Measurements from ENCODE around the gene TRUB2. TPM values are rescaled to one million over a fixed set of nuclear protein-coding genes. Genes with fewer than 3 reads are reported as not detected.

TRUB2 gene
- total RNA-seq, 1 experiment from 2014 or later, result 33.2 TPM

DNA sequence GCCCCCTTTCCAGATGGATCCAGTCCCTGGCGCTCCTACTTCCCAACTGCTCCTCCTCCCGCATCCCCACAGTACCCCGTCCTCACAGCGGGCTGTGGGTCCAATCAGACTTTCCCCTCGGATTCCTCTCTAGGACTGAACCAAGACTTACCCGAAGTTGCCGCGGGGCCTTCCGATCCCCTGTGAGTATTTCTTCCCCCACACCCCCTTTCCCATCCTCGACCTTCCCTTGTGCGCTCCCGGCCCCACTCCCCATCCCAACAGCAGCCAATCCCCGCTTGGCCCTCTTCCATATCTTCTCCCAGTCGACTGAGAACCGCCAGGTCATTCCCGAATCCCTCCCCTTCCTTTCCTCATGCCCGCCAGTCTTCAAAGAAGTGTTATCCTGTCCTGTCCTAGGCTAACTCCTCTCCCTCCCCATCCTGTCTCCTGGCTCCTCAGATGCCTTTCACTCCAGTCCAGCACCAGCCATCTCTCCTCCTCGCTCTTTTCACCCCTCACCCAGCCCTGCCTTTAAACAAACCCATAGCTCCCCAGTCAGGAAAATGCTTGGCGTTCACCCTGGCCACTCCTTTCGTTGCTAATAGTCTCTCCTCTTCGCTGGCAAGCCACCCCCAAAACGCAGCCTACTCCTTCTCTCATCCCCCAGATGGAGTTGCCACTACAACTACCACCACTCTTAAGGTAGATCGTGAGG, 45.5 kb downstream of the TRUB2 start (continued):
- TF ChIP-seq, protein P1, sequence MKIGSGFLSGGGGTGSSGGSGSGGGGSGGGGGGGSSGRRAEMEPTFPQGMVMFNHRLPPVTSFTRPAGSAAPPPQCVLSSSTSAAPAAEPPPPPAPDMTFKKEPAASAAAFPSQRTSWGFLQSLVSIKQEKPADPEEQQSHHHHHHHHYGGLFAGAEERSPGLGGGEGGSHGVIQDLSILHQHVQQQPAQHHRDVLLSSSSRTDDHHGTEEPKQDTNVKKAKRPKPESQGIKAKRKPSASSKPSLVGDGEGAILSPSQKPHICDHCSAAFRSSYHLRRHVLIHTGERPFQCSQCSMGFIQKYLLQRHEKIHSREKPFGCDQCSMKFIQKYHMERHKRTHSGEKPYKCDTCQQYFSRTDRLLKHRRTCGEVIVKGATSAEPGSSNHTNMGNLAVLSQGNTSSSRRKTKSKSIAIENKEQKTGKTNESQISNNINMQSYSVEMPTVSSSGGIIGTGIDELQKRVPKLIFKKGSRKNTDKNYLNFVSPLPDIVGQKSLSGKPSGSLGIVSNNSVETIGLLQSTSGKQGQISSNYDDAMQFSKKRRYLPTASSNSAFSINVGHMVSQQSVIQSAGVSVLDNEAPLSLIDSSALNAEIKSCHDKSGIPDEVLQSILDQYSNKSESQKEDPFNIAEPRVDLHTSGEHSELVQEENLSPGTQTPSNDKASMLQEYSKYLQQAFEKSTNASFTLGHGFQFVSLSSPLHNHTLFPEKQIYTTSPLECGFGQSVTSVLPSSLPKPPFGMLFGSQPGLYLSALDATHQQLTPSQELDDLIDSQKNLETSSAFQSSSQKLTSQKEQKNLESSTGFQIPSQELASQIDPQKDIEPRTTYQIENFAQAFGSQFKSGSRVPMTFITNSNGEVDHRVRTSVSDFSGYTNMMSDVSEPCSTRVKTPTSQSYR (CRISPR knock-in tag; IDR thresholded peaks at IDR 0.05), result no peak
- TF ChIP-seq, protein P2, sequence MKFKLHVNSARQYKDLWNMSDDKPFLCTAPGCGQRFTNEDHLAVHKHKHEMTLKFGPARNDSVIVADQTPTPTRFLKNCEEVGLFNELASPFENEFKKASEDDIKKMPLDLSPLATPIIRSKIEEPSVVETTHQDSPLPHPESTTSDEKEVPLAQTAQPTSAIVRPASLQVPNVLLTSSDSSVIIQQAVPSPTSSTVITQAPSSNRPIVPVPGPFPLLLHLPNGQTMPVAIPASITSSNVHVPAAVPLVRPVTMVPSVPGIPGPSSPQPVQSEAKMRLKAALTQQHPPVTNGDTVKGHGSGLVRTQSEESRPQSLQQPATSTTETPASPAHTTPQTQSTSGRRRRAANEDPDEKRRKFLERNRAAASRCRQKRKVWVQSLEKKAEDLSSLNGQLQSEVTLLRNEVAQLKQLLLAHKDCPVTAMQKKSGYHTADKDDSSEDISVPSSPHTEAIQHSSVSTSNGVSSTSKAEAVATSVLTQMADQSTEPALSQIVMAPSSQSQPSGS (CRISPR knock-in tag; IDR thresholded peaks at IDR 0.05; ENCODE audit: borderline replicate concordance, low read depth), result no peak

DNA sequence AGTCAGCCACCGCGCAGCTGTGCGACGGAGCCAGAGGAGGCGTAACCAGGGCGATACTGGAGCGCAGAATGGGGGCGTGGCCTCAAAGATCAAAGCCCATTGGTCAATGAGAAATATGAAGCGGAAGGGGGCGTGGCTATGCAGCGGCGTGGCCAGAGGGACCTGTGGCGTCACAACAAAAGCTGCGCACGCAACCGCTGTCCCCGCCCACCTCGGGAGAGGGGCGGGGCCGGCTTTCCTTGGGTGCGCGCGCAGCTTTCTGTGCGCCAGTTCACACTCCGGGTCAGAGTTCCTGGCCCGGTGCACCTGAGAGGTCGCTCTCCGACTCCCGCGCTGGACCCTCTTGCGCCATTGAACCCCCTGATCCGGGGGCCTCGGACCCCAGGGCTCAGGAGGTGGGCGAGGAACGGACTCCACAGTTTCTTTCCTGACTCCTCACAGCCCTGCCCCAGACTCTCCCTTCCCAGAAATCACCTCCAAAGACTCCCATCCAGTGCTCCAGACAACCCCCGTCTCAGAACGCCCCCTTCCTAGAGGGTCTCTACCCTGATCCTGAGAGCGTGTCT, 46.2 kb downstream of the TRUB2 start, which contains the start of gene SWI5:
Gene SWI5, plus strand, starts transcription at position 269 of the 566 bp plus-strand sequence.
- peak within 1 kb of the TSS; percentile 92 for H3K4me3 Mint-ChIP-seq
- H3K27ac Mint-ChIP-seq, result peak within 1 kb of the TSS; percentile 97
- H3K9me3 Mint-ChIP-seq, result no peaks in the 10 kb centered on the region
- POLR2A ChIA-PET, result interaction anchor here (0.6 to 1.0 kb wide), 12 partner anchors 19 to 180 kb away, joined by 3 to 10 read pairs (median 4); partner anchors contain the start of gene ODF2
- H3K36me3 Mint-ChIP-seq, result peaks cover 12% of the 10 kb centered on the region
- H3K4me1 Mint-ChIP-seq, result peaks cover 14% of the 10 kb centered on the region
- DNase-seq (ENCODE audit: low spot score) (peak; percentile 100), ATAC-seq (peak; percentile 91)
- H3K27me3 Mint-ChIP-seq (ENCODE audit: low read depth), result no peaks in the 10 kb centered on the region; the same call in 1 of the 2 replicates
- CTCF ChIA-PET, result interaction anchor here (0.5 to 3.2 kb wide), 18 partner anchors 13 to 752 kb away, joined by 3 to 25 read pairs (median 6); partner anchors contain the start of genes CERCAM and SH3GLB2
- TF ChIP-seq, protein P3, sequence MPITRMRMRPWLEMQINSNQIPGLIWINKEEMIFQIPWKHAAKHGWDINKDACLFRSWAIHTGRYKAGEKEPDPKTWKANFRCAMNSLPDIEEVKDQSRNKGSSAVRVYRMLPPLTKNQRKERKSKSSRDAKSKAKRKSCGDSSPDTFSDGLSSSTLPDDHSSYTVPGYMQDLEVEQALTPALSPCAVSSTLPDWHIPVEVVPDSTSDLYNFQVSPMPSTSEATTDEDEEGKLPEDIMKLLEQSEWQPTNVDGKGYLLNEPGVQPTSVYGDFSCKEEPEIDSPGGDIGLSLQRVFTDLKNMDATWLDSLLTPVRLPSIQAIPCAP (CRISPR knock-in tag; IDR thresholded peaks at IDR 0.05), result 0 out of 2 replicates have a peak, but pooled peaks have one; percentile 21
- TF ChIP-seq, protein P4, sequence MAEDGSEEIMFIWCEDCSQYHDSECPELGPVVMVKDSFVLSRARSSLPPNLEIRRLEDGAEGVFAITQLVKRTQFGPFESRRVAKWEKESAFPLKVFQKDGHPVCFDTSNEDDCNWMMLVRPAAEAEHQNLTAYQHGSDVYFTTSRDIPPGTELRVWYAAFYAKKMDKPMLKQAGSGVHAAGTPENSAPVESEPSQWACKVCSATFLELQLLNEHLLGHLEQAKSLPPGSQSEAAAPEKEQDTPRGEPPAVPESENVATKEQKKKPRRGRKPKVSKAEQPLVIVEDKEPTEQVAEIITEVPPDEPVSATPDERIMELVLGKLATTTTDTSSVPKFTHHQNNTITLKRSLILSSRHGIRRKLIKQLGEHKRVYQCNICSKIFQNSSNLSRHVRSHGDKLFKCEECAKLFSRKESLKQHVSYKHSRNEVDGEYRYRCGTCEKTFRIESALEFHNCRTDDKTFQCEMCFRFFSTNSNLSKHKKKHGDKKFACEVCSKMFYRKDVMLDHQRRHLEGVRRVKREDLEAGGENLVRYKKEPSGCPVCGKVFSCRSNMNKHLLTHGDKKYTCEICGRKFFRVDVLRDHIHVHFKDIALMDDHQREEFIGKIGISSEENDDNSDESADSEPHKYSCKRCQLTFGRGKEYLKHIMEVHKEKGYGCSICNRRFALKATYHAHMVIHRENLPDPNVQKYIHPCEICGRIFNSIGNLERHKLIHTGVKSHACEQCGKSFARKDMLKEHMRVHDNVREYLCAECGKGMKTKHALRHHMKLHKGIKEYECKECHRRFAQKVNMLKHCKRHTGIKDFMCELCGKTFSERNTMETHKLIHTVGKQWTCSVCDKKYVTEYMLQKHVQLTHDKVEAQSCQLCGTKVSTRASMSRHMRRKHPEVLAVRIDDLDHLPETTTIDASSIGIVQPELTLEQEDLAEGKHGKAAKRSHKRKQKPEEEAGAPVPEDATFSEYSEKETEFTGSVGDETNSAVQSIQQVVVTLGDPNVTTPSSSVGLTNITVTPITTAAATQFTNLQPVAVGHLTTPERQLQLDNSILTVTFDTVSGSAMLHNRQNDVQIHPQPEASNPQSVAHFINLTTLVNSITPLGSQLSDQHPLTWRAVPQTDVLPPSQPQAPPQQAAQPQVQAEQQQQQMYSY (CRISPR knock-in tag; IDR thresholded peaks at IDR 0.05), result no peak
- TF ChIP-seq RORB (CRISPR knock-in tag; IDR thresholded peaks at IDR 0.05) (no peak), TEAD4 (CRISPR knock-in tag; IDR thresholded peaks at IDR 0.05) (no peak), FOXK1 (CRISPR knock-in tag; IDR thresholded peaks at IDR 0.05) (peak; percentile 65; the same call in 1 of the 2 replicates), TEAD1 (CRISPR knock-in tag; IDR thresholded peaks at IDR 0.05) (peak; percentile 50; the same call in 1 of the 2 replicates), SP1 (CRISPR knock-in tag; conservative IDR thresholded peaks at IDR 0.05) (peak; percentile 90), CREB1 (CRISPR knock-in tag; IDR thresholded peaks at IDR 0.05) (0 out of 2 replicates have a peak, but pooled peaks have one; percentile 45), CREM (CRISPR knock-in tag; IDR thresholded peaks at IDR 0.05) (peak; percentile 72), ETV6 (CRISPR knock-in tag; IDR thresholded peaks at IDR 0.05) (0 out of 2 replicates have a peak, but pooled peaks have one; percentile 57), ZNF317 (CRISPR knock-in tag; IDR thresholded peaks at IDR 0.05; ENCODE audit: borderline replicate concordance, low read depth) (no peak)
- TF ChIP-seq, protein P5, sequence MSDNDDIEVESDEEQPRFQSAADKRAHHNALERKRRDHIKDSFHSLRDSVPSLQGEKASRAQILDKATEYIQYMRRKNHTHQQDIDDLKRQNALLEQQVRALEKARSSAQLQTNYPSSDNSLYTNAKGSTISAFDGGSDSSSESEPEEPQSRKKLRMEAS (CRISPR knock-in tag; IDR thresholded peaks at IDR 0.05), result peak; percentile 47; the same call in 1 of the 2 replicates
- TF ChIP-seq, protein P6, sequence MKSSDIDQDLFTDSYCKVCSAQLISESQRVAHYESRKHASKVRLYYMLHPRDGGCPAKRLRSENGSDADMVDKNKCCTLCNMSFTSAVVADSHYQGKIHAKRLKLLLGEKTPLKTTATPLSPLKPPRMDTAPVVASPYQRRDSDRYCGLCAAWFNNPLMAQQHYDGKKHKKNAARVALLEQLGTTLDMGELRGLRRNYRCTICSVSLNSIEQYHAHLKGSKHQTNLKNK (CRISPR knock-in tag; IDR thresholded peaks at IDR 0.05), result 0 out of 2 replicates have a peak, but pooled peaks have one; percentile 28
- TF ChIP-seq, protein P7, sequence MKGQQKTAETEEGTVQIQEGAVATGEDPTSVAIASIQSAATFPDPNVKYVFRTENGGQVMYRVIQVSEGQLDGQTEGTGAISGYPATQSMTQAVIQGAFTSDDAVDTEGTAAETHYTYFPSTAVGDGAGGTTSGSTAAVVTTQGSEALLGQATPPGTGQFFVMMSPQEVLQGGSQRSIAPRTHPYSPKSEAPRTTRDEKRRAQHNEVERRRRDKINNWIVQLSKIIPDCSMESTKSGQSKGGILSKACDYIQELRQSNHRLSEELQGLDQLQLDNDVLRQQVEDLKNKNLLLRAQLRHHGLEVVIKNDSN (CRISPR knock-in tag; IDR thresholded peaks at IDR 0.05), result peak; percentile 52; the same call in 1 of the 2 replicates
- TF ChIP-seq, protein P8, sequence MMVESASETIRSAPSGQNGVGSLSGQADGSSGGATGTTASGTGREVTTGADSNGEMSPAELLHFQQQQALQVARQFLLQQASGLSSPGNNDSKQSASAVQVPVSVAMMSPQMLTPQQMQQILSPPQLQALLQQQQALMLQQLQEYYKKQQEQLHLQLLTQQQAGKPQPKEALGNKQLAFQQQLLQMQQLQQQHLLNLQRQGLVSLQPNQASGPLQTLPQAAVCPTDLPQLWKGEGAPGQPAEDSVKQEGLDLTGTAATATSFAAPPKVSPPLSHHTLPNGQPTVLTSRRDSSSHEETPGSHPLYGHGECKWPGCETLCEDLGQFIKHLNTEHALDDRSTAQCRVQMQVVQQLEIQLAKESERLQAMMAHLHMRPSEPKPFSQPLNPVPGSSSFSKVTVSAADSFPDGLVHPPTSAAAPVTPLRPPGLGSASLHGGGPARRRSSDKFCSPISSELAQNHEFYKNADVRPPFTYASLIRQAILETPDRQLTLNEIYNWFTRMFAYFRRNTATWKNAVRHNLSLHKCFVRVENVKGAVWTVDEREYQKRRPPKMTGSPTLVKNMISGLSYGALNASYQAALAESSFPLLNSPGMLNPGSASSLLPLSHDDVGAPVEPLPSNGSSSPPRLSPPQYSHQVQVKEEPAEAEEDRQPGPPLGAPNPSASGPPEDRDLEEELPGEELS (CRISPR knock-in tag; IDR thresholded peaks at IDR 0.05), result peak; percentile 37; the same call in 1 of the 2 replicates
